Heart left ventricle (tissue), 13 donors: Measurements from ENCODE around the gene HSF5.

ENCODE experiments used
- CTCF ChIP-seq, 12 donors: fragments of 200-600 bp; sonication (generic) in 4 of 12; IDR thresholded peaks; one replicate each; pipeline versions ENCODE4 v1.5.0 to v1.8.0; 2018 to 2022; ENCODE audit warnings: antibody characterized with exemption in 12 of 12, mild to moderate bottlenecking in 5 of 12
- POLR2A ChIP-seq, 2 donors: fragments of 450-650 bp; IDR thresholded peaks; one replicate each; pipeline ENCODE4 v1.6.1; 2017; ENCODE audit warnings: antibody characterized with exemption in 2 of 2, mild to moderate bottlenecking in 2 of 2, moderate library complexity in 2 of 2
- donor health status: ischemic (EF 13 %, LVEDD 7.1; RV severe dilation, severe dysfunction).
- donor health status: DM: no; HTN: yes; CAD: no.
- donor health status: DM: no; HTN: no; CAD: no.
- donor health status: ischemic (EF 25% LVEDD 6.9; RV normal size, moderate dysfunction).
- donor health status: ischemic (EF 25% LVEDD 5.7; RV mildly dilated, moderate dysfunction).
- donor health status: ischemic (EF 35%, LVEDD 5.7; RV mildly dilated, moderate dysfunction).
- donor health status: nonischemic (EF 11% LVEDD 7.7; RV severe dilation, severe dysfunction).
- donor health status: DM: yes; HTN: yes; CAD: no.
- donor health status: PGD.
- donor health status: ischemic (EF 29% LVEDD 5.4; RV normal size, mild dysfunction).
- donor health status: nonischemic (EF 23%, LVEDD 6.1; RV moderate dilation, normal function).

DNA sequence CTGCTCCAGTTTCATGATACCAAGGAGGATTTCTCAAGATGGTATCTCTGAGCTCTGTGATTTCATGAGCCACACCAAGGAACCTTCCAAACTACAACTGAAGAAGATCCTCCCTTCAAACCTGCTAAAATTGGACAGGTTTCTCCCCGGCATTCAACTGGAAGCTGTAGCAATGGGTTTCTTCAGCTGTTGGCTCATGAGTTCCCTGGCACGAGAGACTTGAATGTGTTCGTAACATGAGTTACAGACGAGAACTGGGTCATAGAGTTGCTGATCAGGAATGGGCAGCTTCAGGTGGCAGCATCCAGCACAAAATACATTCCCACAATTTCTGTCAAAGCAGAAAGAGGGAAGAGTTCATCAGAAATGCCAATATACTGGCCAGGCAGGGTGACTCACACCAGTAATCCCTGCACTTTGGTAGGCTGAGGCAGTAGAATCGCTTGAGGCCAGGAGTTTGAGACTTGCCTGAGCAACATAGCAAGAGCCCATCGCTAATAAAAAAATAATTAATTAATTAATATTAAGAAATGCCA is 3.4 kb upstream of the HSF5 start:
- no peak for TF ChIP-seq CTCF (IDR thresholded peaks at IDR 0.05)
- TF ChIP-seq POLR2A (IDR thresholded peaks at IDR 0.05) = no peak
